H1 (cell line): ENCODE measurements around the gene FAM151A. TPM values are rescaled to one million over a fixed set of nuclear protein-coding genes. Genes with fewer than 3 reads are reported as not detected.

ENCODE experiments used
- CTCF ChIA-PET: fragments of 300-600 bp; sonication (Branson Sonifier 250); formaldehyde crosslinking; loops from one replicate; lab custom pipeline; 2021; ENCODE audit not compliant: partially characterized antibody; lab: Charles Lee
- POLR2A ChIA-PET: fragments of 300-600 bp; sonication (Branson Sonifier 250); formaldehyde crosslinking; loops from one replicate; lab custom pipeline; 2021; ENCODE audit warnings: inconsistent platforms; ENCODE audit not compliant: partially characterized antibody; lab: Charles Lee
- DNase-seq, 2 experiments: peaks; one replicate each; pipeline versions ENCODE4 v3.0.0 to v3.0.0-alpha.2; 2010 to 2022; ENCODE audit warnings: low spot score in 2 of 2, low read depth in 1 of 2, mixed read lengths in 1 of 2
- FAIRE-seq: peaks from 2 replicates; lab custom pipeline; 2011; peaks lifted over from hg19 to GRCh38; lab: Jason Lieb, UNC
- H2AFZ ChIP-seq: 2 replicates; pipeline ENCODE4 v1.8.1; 2012; ENCODE audit warnings: low read length, inconsistent platforms
- H2AK5ac ChIP-seq: 2 replicates; pipeline ENCODE4 v1.6.1; 2013; ENCODE audit warnings: low read depth, low read length
- H2BK120ac ChIP-seq: replicated peaks from 2 replicates; pipeline ENCODE3; 2013; ENCODE audit warnings: low read depth, low read length, inconsistent platforms
- H2BK12ac ChIP-seq: 2 replicates; pipeline ENCODE4 v1.6.1; 2013; ENCODE audit warnings: low read depth, low read length
- H2BK15ac ChIP-seq: 2 replicates; pipeline ENCODE4 v1.6.1; 2013; ENCODE audit warnings: low read length
- H2BK20ac ChIP-seq: 2 replicates; pipeline ENCODE4 v1.6.1; 2013; ENCODE audit warnings: low read length
- H2BK5ac ChIP-seq: 2 replicates; pipeline ENCODE4 v1.6.1; 2013; ENCODE audit warnings: low read depth, low read length
- H3K14ac ChIP-seq: 2 replicates; pipeline ENCODE4 v1.6.1; 2013; ENCODE audit warnings: inconsistent platforms; ENCODE audit not compliant: insufficient read length
- H3K18ac ChIP-seq: 2 replicates; pipeline ENCODE4 v1.6.1; 2013; ENCODE audit warnings: low read length; ENCODE audit errors: extremely low read depth
- H3K23ac ChIP-seq: 2 replicates; pipeline ENCODE4 v1.6.1; 2013; ENCODE audit warnings: inconsistent platforms; ENCODE audit not compliant: insufficient read length
- H3K23me2 ChIP-seq: 2 replicates; pipeline ENCODE4 v1.6.1; 2013; ENCODE audit warnings: low read depth, low read length
- H3K27ac ChIP-seq: 2 replicates; pipeline ENCODE4 v1.6.1; 2011; ENCODE audit warnings: low read depth, low read length, inconsistent platforms
- H3K27me3 ChIP-seq, 4 experiments: replicated peaks in 1 of 4; 1 replicate in 1 of 4; 2 replicates in 3 of 4; pipeline versions ENCODE4 v1.6.1 to v1.8.1; 2011 to 2013; ENCODE audit warnings: low read length in 3 of 4, mild to moderate bottlenecking in 3 of 4, inconsistent platforms in 2 of 4, mixed read lengths in 2 of 4, moderate library complexity in 1 of 4; ENCODE audit not compliant: control insufficient read depth in 3 of 4, insufficient read depth in 3 of 4; ENCODE audit errors: extremely low read depth in 1 of 4
- H3K36me3 ChIP-seq, 4 experiments: 2 replicates each; pipeline versions ENCODE4 v1.6.1 to v1.8.1; 2011 to 2013; ENCODE audit warnings: mild to moderate bottlenecking in 4 of 4, low read length in 3 of 4, moderate library complexity in 2 of 4, control low read depth in 1 of 4, inconsistent platforms in 1 of 4; ENCODE audit not compliant: insufficient read depth in 4 of 4, control insufficient read depth in 2 of 4
- H3K4ac ChIP-seq: replicated peaks from 2 replicates; pipeline ENCODE3; 2013; ENCODE audit warnings: low read length, low read depth, mixed read lengths, inconsistent platforms; ENCODE audit not compliant: insufficient read length
- H3K4me1 ChIP-seq, 4 experiments: replicated peaks in 1 of 4; 1 replicate in 1 of 4; 2 replicates in 3 of 4; pipeline versions ENCODE4 v1.6.1 to v1.8.1; 2011 to 2013; ENCODE audit warnings: low read length in 3 of 4, inconsistent platforms in 2 of 4, mixed read lengths in 1 of 4; ENCODE audit not compliant: insufficient read depth in 4 of 4, control insufficient read depth in 3 of 4
- H3K4me2 ChIP-seq, 2 experiments: 2 replicates each; pipeline versions ENCODE4 v1.6.1 to v1.8.1; 2011 to 2013; ENCODE audit warnings: low read depth in 2 of 2, low read length in 2 of 2, control low read depth in 1 of 2, inconsistent platforms in 1 of 2, mild to moderate bottlenecking in 1 of 2; ENCODE audit not compliant: insufficient read depth in 1 of 2
- H3K4me3 ChIP-seq, 4 experiments: fragments of 200-600, 300-600 bp in 1 of 4; sonication (generic), shearing (Covaris generic), sonication (Bioruptor Twin) in 1 of 4; 2 replicates each; pipeline versions ENCODE4 v1.5.1 to v1.8.1; 2011 to 2016; ENCODE audit warnings: low read length in 4 of 4, low read depth in 3 of 4, control low read depth in 2 of 4, inconsistent platforms in 2 of 4, mild to moderate bottlenecking in 2 of 4, mixed read lengths in 1 of 4, moderate library complexity in 1 of 4; ENCODE audit not compliant: insufficient read depth in 2 of 4; ENCODE audit errors: extremely low read depth in 1 of 4
- H3K56ac ChIP-seq: replicated peaks from 2 replicates; pipeline ENCODE3; 2013; ENCODE audit warnings: low read depth, mild to moderate bottlenecking, mixed read lengths, low read length, inconsistent platforms; ENCODE audit not compliant: insufficient read length
- H3K79me1 ChIP-seq: 2 replicates; pipeline ENCODE4 v1.6.1; 2013; ENCODE audit warnings: low read depth, low read length, control low read depth
- H3K79me2 ChIP-seq, 2 experiments: 2 replicates each; pipeline versions ENCODE4 v1.6.1 to v1.8.1; 2012 to 2013; ENCODE audit warnings: low read length in 2 of 2, mild to moderate bottlenecking in 2 of 2, inconsistent platforms in 1 of 2; ENCODE audit not compliant: insufficient read depth in 2 of 2, control insufficient read depth in 1 of 2
- H3K9ac ChIP-seq, 4 experiments: replicated peaks in 1 of 4; 1 replicate in 1 of 4; 2 replicates in 3 of 4; pipeline versions ENCODE4 v1.6.1 to v1.8.1; 2011 to 2013; ENCODE audit warnings: low read depth in 3 of 4, low read length in 3 of 4, control low read depth in 2 of 4, mild to moderate bottlenecking in 2 of 4, moderate library complexity in 2 of 4, inconsistent platforms in 1 of 4; ENCODE audit errors: extremely low read depth in 1 of 4
- H3K9me3 ChIP-seq, 2 experiments: 2 replicates each; pipeline versions ENCODE4 v1.6.1 to v1.8.1; 2012 to 2013; ENCODE audit warnings: mild to moderate bottlenecking in 2 of 2, moderate library complexity in 2 of 2, control low read depth in 1 of 2, inconsistent platforms in 1 of 2, low read depth in 1 of 2, low read length in 1 of 2, mixed read lengths in 1 of 2; ENCODE audit not compliant: insufficient read depth in 2 of 2
- H4K20me1 ChIP-seq, 2 experiments: replicated peaks in 1 of 2; 2 replicates each; pipeline versions ENCODE3 to v1.8.1; 2011 to 2013; ENCODE audit warnings: inconsistent platforms in 2 of 2, low read length in 2 of 2, mild to moderate bottlenecking in 1 of 2; ENCODE audit not compliant: insufficient read depth in 2 of 2, control insufficient read depth in 1 of 2
- H4K5ac ChIP-seq: 2 replicates; pipeline ENCODE4 v1.6.1; 2013; ENCODE audit warnings: low read length, low read depth, mixed read lengths, inconsistent platforms; ENCODE audit not compliant: insufficient read length
- H4K8ac ChIP-seq: 2 replicates; pipeline ENCODE4 v1.8.0; 2013; ENCODE audit warnings: mild to moderate bottlenecking, moderate library complexity, low read length, inconsistent platforms; ENCODE audit not compliant: insufficient read depth; ENCODE audit errors: extremely low read depth
- H4K91ac ChIP-seq: replicated peaks from 2 replicates; pipeline ENCODE3; 2013; ENCODE audit warnings: low read length, mixed read lengths, inconsistent platforms; ENCODE audit not compliant: insufficient read length
- BCL11A ChIP-seq, 2 experiments: IDR thresholded peaks; one replicate each; pipeline ENCODE4 v1.6.1; 2011; ENCODE audit warnings: low read depth in 2 of 2, low read length in 2 of 2, mild to moderate bottlenecking in 2 of 2
- EZH2 ChIP-seq: fragments of 200-600 bp; sonication (generic); IDR thresholded peaks from 2 replicates; pipeline ENCODE4 v1.7.1; 2012; ENCODE audit warnings: low read depth, mild to moderate bottlenecking, moderate library complexity, low read length, inconsistent platforms; ENCODE audit not compliant: severe bottlenecking
- JUN ChIP-seq: IDR thresholded peaks from 2 replicates; pipeline ENCODE4 v1.6.1; 2011; ENCODE audit warnings: low read depth, mild to moderate bottlenecking, improper control_type of control experiment, low read length
- KDM4A ChIP-seq: IDR thresholded peaks from one replicate; pipeline ENCODE4 v1.7.1; 2012; ENCODE audit warnings: low read depth, mild to moderate bottlenecking, moderate library complexity, low read length, inconsistent platforms; ENCODE audit not compliant: severe bottlenecking
- KDM5A ChIP-seq: fragments of 200-600 bp; IDR thresholded peaks from 2 replicates; pipeline ENCODE4 v1.7.1; 2012; ENCODE audit warnings: mild to moderate bottlenecking, low read length, inconsistent platforms, mixed read lengths
- POU5F1 ChIP-seq: IDR thresholded peaks from 2 replicates; pipeline ENCODE4 v1.6.1; 2011; ENCODE audit warnings: low read depth, mild to moderate bottlenecking, low read length, moderate library complexity
- SAP30 ChIP-seq: fragments of 300-600 bp; sonication (generic); IDR thresholded peaks from 2 replicates; pipeline ENCODE4 v1.7.1; 2012; ENCODE audit warnings: low read length, moderate library complexity, mild to moderate bottlenecking, inconsistent platforms; ENCODE audit not compliant: insufficient read depth, insufficient replicate concordance
- SP1 ChIP-seq: IDR thresholded peaks from 2 replicates; pipeline ENCODE4 v1.6.1; 2011; ENCODE audit warnings: low read depth, low read length
- WGBS, 2 experiments: shearing (Covaris generic) in 1 of 2; methylation state at CpG; one replicate each; pipeline versions ENCODE4 v1.1.6 to v1.1.7; 2013 to 2015; ENCODE audit warnings: low lambda C conversion rate in 2 of 2, mixed read lengths in 2 of 2, inconsistent platforms in 1 of 2, low coverage in 1 of 2, missing lambda C conversion rate in 1 of 2; ENCODE audit not compliant: insufficient replicate concordance in 2 of 2, insufficient coverage in 1 of 2, insufficient read length in 1 of 2; ENCODE audit errors: extremely low coverage in 1 of 2, missing lambda C conversion rate in 1 of 2; 5-methylcytosine and 5-hydroxymethylcytosine counted together
- polyA plus RNA-seq, 7 experiments: library from polyadenylated mRNA; depleted of rRNA in 3 of 7; stranded (reverse) in 5 of 7; unstranded in 2 of 7; fragments of >200 nt in 5 of 7; fragments of 200-250 nt in 2 of 7; gene quantifications; 1 replicate in 5 of 7; 2 replicates in 1 of 7; 4 replicates in 1 of 7; pipeline versions ENCODE4 v1.2.1 to v1.2.3, GENCODE V29; 2011 to 2013; ENCODE audit warnings: missing spikeins in 2 of 7, mixed read lengths in 2 of 7
- total RNA-seq: library from RNA; stranded (reverse); fragmentation: NEBNext Ultra II Directional; extraction: Animal tissue kit (Norgen Biotek cat#: 25700); gene quantifications from 2 replicates; pipeline ENCODE4 v1.2.1, GENCODE V29; 2021
- TF ChIP-seq, protein P1 (sequence below): IDR thresholded peaks from 2 replicates; pipeline ENCODE4 v1.6.1; 2011; ENCODE audit warnings: low read depth, mild to moderate bottlenecking, low read length; ENCODE audit not compliant: insufficient read depth

Gene FAM151A
- total and polyA plus RNA-seq, 2 of the 8 experiments (the other 6 are each of a cell fraction or from before 2014, with no cell fraction given): not detected

DNA sequence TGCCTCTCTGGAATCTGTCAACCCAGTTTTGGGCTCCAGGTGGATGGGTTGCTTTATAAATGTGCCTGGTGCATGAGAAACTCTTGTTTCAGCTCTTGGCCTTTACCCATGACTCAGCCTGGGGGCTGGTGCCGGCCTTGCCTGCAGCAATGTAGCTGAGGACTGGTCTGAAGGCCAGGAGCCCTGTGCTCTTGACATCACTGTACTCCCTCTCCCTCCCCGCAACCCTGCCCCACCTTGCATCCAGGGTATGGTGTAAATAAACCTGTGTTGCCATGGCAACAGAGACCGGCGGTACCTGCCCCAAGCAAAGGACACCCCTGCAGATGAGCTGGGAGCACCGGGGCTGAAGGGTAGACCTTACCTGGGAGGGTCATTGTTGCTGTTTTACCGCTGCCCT is 13.3 kb downstream of the FAM151A start:
- no peak for FAIRE-seq

More for the DNA sequence above, 13.3 kb downstream of the FAM151A start:
- TF ChIP-seq KDM5A (no peak), JUN (no peak), EZH2 (no peak), SAP30 (no peak), SP1 (no peak), KDM4A (no peak), POU5F1 (no peak), BCL11A (IDR thresholded peaks at IDR 0.05; ENCODE audit: low read depth in 2 of 2, low read length in 2 of 2) (no peak)
- TF ChIP-seq, protein P1, sequence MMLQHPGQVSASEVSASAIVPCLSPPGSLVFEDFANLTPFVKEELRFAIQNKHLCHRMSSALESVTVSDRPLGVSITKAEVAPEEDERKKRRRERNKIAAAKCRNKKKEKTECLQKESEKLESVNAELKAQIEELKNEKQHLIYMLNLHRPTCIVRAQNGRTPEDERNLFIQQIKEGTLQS: no peak
- Histone ChIP-seq H3K4ac (no peak overlapping the region), H2AK5ac (peak overlapping the region; percentile 75; the same call in 1 of the 2 replicates), H3K27ac (peak overlapping the region; percentile 77), H2BK5ac (no peak overlapping the region), H2BK15ac (no peak overlapping the region), H3K9me3 (no peaks in the 10 kb centered on the region), H3K4me3 (no peak overlapping the region), H3K36me3 (no peaks in the 10 kb centered on the region), H4K20me1 (peaks cover 0 to 2% of the 10 kb centered on the region in 2 experiments), H3K79me1 (no peaks in the 10 kb centered on the region), H2BK120ac (no peak overlapping the region), H3K14ac (no peak overlapping the region), H2BK12ac (0 out of 2 replicates have a peak overlapping the region, but pooled peaks have one; percentile 40), H2AFZ (no peak overlapping the region), H4K91ac (no peak overlapping the region), H4K5ac (no peak overlapping the region), H3K56ac (no peak overlapping the region), H3K4me2 (no peak overlapping the region), H3K23ac (no peak overlapping the region), H3K23me2 (no peaks in the 10 kb centered on the region), H3K9ac (no peak overlapping the region; a peak in 2 of 7 replicates), H3K79me2 (no peaks in the 10 kb centered on the region), H4K8ac (peak overlapping the region; percentile 86; the same call in 1 of the 2 replicates), H3K27me3 (no peaks in the 10 kb centered on the region), H2BK20ac (no peak overlapping the region), H3K18ac (peak overlapping the region; percentile 66; the same call in 1 of the 2 replicates), H3K4me1 (peaks cover 5 to 16% (median 10%) of the 10 kb centered on the region in 4 experiments)
- no peak for DNase-seq
- POLR2A ChIA-PET: interaction anchor here (0.6 to 1.7 kb wide), 3 partner anchors 10 to 410 kb away, joined by 3 to 5 read pairs (median 4); partner anchors contain the start of gene MRPL37
- WGBS, 2 experiments: 60% methylated on average over 6 of the region's 6 CpGs; no CpG with 5 or more reads in 1 of the 2 experiments
- CTCF ChIA-PET: interaction anchor here (0.9 to 1.8 kb wide), 7 partner anchors 24 to 485 kb away, joined by 3 to 6 read pairs (median 3); partner anchors contain the start of gene ACOT11
